Fibroblast of skin of left biceps (primary cell): ENCODE measurements around the gene PRDM2.

Source experiments
- DNase-seq, 2 experiments: peaks; one replicate each; pipeline ENCODE4 v3.0.0-alpha.2; 2013; ENCODE audit warnings: low read depth in 2 of 2

The PRDM2 gene

GRCh38 chr1:13764588-13765332 lies 64.8 kb downstream of the PRDM2 start:
- peak in 1 of 2 experiments; percentile 49 for DNase-seq

- DNase-seq, result peak; percentile 61 to 64
These were observed 66.9 kb downstream of the PRDM2 start for GRCh38 chr1:13766592-13767564.

GRCh38 chr1:13769212-13769611 lies 69.2 kb downstream of the PRDM2 start:
- no peak for DNase-seq

- no peak for DNase-seq
These were observed 69.8 kb downstream of the PRDM2 start for GRCh38 chr1:13769830-13770229.

GRCh38 chr1:13770743-13771142 lies 70.8 kb downstream of the PRDM2 start:
- DNase-seq, result no peak

- no peak for DNase-seq
These were observed 71.8 kb downstream of the PRDM2 start for GRCh38 chr1:13771745-13772144.

GRCh38 chr1:13772271-13772670 lies 72.3 kb downstream of the PRDM2 start:
- DNase-seq, result no peak

GRCh38 chr1:13774121-13774520 lies 74.1 kb downstream of the PRDM2 start:
- DNase-seq, result no peak

GRCh38 chr1:13775459-13775858 lies 75.5 kb downstream of the PRDM2 start:
- DNase-seq, result no peak

- DNase-seq, result peak in 1 of 2 experiments; percentile 29
These were observed 75.9 kb downstream of the PRDM2 start for GRCh38 chr1:13775916-13776315.

- DNase-seq, result no peak
These were observed 78.4 kb downstream of the PRDM2 start for GRCh38 chr1:13778431-13778830.

GRCh38 chr1:13779930-13780329 lies 79.9 kb downstream of the PRDM2 start:
- DNase-seq, result peak in 1 of 2 experiments; percentile 22

- DNase-seq, result no peak
These were observed 80.8 kb downstream of the PRDM2 start for GRCh38 chr1:13780780-13781179.

GRCh38 chr1:13781228-13781627 lies 81.2 kb downstream of the PRDM2 start:
- no peak for DNase-seq

- DNase-seq, result peak; percentile 56
These were observed 82.1 kb downstream of the PRDM2 start for GRCh38 chr1:13781907-13782633.

- DNase-seq, result no peak
These were observed 82.8 kb downstream of the PRDM2 start for GRCh38 chr1:13782634-13783360.

- DNase-seq, result no peak
These were observed 83.6 kb downstream of the PRDM2 start for GRCh38 chr1:13783551-13783950.

GRCh38 chr1:13784971-13785370 lies 85.0 kb downstream of the PRDM2 start:
- no peak for DNase-seq

GRCh38 chr1:13786541-13786940 lies 86.6 kb downstream of the PRDM2 start:
- DNase-seq, result no peak

GRCh38 chr1:13788795-13789194 lies 88.8 kb downstream of the PRDM2 start:
- no peak for DNase-seq

- no peak for DNase-seq
These were observed 90.5 kb downstream of the PRDM2 start for GRCh38 chr1:13790290-13791030.
